Calu3 (cell line): ENCODE results near the gene WDR81. TPM values are rescaled to one million over a fixed set of nuclear protein-coding genes. Genes with fewer than 3 reads are reported as not detected.

Experiments used
- BruUV-seq: library from RNA; stranded (reverse); fragments of 400-500 nt; replicated peaks from 2 replicates; lab custom pipeline; 2021; lab: Mats Ljungman, UMichigan
- CTCF ChIA-PET: fragments of 300-600 bp; sonication (Branson Sonifier 250); formaldehyde crosslinking; loops from one replicate; lab custom pipeline; 2022; ENCODE audit warnings: antibody characterized with exemption; lab: Charles Lee
- DNase-seq: peaks from one replicate; pipeline ENCODE4 v3.0.0; 2022
- H3K27ac Mint-ChIP-seq: one replicate; pipeline ENCODE4 v1.8.0; 2022; ENCODE audit warnings: mixed read lengths; ENCODE audit not compliant: unreplicated experiment
- H3K27me3 Mint-ChIP-seq: one replicate; pipeline ENCODE4 v1.8.0; 2022; ENCODE audit warnings: mixed read lengths; ENCODE audit not compliant: unreplicated experiment
- H3K36me3 Mint-ChIP-seq: one replicate; pipeline ENCODE4 v1.8.0; 2022; ENCODE audit warnings: mild to moderate bottlenecking, moderate library complexity, mixed read lengths; ENCODE audit not compliant: insufficient read depth, unreplicated experiment
- H3K4me1 Mint-ChIP-seq: one replicate; pipeline ENCODE4 v1.8.0; 2022; ENCODE audit warnings: mild to moderate bottlenecking, low read depth, mixed read lengths; ENCODE audit not compliant: unreplicated experiment
- H3K4me3 Mint-ChIP-seq: one replicate; pipeline ENCODE4 v1.8.0; 2022; ENCODE audit warnings: mild to moderate bottlenecking, low read depth, moderate library complexity, mixed read lengths; ENCODE audit not compliant: unreplicated experiment
- H3K9me3 Mint-ChIP-seq: one replicate; pipeline ENCODE4 v1.8.0; 2022; ENCODE audit warnings: low read depth, mixed read lengths; ENCODE audit not compliant: unreplicated experiment
- intact Hi-C: fragments of 100-400 bp; cut with micrococcal nuclease; formaldehyde crosslinking; loops from one replicate; pipeline ENCODE4 v1.10.0; 2022; ENCODE audit not compliant: unreplicated experiment
- total RNA-seq: library from RNA; stranded (reverse); gene quantifications from 2 replicates; pipeline ENCODE4 v1.2.3, GENCODE V29; 2022
- TF ChIP-seq, protein P1 (sequence below): fragments of 200-600 bp; IDR thresholded peaks from one replicate; pipeline ENCODE4 v1.8.0; 2022; ENCODE audit warnings: antibody characterized with exemption; ENCODE audit not compliant: unreplicated experiment

WDR81 gene
- total RNA-seq, 1 experiment from 2014 or later, result 11.2 TPM

DNA sequence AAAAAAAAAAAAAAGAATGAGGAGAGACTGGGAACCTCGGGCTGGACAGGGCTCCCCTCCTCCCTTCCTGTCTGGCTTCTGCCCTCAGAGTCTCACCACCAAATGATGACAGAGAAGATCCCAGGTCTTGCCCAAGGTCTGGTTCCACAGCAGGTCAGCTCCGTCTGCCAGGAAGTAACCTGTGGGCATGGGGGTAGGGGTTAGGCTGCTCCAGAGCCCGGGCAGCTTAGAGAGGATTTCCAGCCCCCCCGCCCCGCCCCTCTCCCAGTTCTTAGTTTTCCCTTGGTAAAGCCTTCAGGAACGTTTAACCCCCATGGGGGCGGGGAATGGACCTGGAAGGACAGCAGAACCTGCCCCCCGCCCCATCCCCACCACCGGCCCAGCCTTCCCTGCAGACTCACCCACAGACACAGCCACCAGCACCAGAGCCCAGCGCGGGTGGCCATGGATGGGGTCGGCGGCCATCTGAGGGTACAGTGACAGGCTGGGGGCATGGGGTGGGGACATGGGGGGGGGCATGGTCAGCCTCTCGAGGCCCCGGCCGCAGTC, 15.0 kb upstream of the WDR81 start:
- DNase-seq, result no peak
- Mint-ChIP-seq H3K4me3 (peak overlapping the region; percentile 74), H3K4me1 (peaks cover 9% of the 10 kb centered on the region), H3K36me3 (peaks cover 57% of the 10 kb centered on the region), H3K27ac (no peak overlapping the region), H3K27me3 (peaks cover 17% of the 10 kb centered on the region), H3K9me3 (no peaks in the 10 kb centered on the region)
- TF ChIP-seq, protein P1, sequence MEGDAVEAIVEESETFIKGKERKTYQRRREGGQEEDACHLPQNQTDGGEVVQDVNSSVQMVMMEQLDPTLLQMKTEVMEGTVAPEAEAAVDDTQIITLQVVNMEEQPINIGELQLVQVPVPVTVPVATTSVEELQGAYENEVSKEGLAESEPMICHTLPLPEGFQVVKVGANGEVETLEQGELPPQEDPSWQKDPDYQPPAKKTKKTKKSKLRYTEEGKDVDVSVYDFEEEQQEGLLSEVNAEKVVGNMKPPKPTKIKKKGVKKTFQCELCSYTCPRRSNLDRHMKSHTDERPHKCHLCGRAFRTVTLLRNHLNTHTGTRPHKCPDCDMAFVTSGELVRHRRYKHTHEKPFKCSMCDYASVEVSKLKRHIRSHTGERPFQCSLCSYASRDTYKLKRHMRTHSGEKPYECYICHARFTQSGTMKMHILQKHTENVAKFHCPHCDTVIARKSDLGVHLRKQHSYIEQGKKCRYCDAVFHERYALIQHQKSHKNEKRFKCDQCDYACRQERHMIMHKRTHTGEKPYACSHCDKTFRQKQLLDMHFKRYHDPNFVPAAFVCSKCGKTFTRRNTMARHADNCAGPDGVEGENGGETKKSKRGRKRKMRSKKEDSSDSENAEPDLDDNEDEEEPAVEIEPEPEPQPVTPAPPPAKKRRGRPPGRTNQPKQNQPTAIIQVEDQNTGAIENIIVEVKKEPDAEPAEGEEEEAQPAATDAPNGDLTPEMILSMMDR, result no peak
- intact Hi-C loops, result no loop called here
- no TSS peak for BruUV-seq
- CTCF ChIA-PET, result interaction anchor here (0.7 kb wide), 1 partner anchor 8 kb away, joined by 7 read pairs; no protein-coding TSS in a partner anchor

DNA sequence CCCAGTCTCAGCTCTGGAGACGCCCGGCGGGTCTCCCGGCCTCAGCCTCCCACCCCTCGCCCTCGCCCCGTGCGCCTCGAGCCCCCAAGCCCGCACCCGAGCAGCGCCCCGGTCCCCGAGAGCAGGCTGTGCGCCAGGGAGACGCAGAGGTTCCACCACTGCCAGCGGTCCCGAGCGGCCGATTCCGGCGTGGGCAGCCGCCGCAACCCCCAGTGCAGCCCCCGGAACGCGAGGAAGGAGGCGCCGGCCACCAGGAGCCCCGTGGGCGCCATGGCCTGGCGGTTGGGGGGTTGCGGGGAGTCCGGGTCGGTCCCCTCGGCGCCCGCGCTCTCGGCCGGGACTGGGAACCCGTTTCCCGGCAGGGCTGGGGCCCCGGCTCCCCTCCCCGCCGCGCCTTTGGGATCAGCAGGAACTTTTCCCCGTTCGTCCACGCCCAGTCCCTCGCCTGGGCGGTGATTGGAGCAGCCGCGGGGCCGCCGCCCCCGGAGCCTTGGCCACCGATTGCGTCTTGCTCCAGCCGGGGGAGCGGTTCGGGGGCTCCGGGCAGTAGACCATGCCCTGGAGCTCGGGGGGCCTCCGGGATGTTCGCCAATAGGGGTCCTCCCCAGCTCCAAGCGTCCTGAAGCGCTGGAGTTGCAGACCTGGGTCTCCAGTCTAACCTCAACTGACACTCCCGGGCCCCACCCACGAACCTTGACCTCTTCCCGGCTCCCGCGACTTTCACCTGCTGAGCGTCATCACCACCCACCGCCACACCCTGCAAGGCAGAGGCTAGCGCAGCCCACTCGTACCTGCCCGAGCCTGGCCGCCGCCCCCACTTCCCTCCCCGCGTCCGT, 14.3 kb upstream of the WDR81 start, which contains the start of gene TLCD2:
Gene TLCD2, minus strand, starts transcription at position 407 of the 836 bp plus-strand sequence. Its CDS starts 135 bp downstream, at position 272.
- Mint-ChIP-seq H3K4me1 (peaks cover 9% of the 10 kb centered on the region), H3K36me3 (peaks cover 60% of the 10 kb centered on the region), H3K9me3 (no peaks in the 10 kb centered on the region), H3K27ac (peak within 1 kb of the TSS; percentile 63), H3K27me3 (peaks cover 9% of the 10 kb centered on the region), H3K4me3 (peak within 1 kb of the TSS; percentile 74)
- intact Hi-C loops, result no loop called here
- BruUV-seq, result no TSS peak
- TF ChIP-seq, protein P1, result no peak
- DNase-seq, result peak; percentile 75
- CTCF ChIA-PET, result no interaction called here

DNA sequence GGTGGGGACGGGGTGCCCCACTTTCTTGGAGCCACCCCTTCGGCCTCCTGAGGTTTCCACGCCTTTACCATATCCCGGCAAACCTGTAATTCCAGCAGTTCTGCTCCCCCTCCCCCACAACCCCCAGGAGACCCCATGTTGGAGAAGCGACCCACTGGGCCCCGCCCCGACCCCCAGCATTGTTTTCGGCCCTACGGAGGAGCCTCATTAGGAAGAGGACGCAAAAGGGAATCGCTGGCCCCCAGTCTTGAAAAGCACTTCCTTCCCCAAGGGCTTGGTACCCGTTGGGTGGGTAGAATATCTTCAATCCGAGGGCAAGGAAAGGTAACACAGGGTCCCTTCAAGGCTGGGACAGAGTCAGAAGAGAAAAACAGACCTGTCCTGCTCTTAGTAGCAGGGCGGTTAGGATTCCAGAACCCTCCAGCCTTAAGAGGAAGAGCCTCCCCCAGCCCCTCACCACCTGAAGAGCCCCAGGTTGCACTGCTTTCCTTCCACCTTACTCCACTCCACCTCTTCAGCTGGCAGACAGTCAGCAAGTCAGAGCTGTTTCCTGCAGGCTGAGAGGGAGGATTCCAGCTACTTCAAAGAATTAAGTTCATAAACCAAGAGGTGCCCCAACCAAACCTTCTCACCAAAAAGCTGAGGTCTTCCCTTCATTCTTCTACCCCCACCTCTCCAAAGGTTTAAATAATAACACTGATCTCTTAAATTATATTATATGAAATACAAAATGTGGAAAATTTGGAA, 13.5 kb upstream of the WDR81 start:
- Mint-ChIP-seq H3K4me3 (peak overlapping the region; percentile 74), H3K9me3 (no peaks in the 10 kb centered on the region), H3K36me3 (peaks cover 66% of the 10 kb centered on the region), H3K4me1 (peaks cover 9% of the 10 kb centered on the region), H3K27me3 (peaks cover 2% of the 10 kb centered on the region), H3K27ac (peak overlapping the region; percentile 63)
- TF ChIP-seq, protein P1, result no peak
- intact Hi-C loops, result no loop called here
- CTCF ChIA-PET, result no interaction called here
- BruUV-seq, result no TSS peak
- no peak for DNase-seq

DNA sequence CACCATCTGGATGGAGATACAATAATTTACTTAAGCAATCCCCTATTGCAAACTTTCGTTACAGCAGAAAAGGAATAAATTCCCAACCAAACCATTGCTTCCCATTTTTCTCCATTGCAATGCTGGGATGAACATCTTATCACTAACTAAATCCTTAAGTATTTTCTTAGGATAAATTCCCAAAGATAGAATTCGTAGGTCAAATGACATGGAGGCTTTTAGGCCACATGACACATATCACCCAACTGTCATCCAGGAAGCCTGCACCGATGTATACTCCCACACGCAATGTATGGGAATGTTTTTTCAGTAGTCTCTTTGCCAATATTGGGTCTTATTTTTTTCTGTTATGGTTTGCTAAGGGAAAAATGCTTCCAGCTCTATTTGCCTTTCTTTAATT, 12.7 kb upstream of the WDR81 start:
- BruUV-seq, result no TSS peak
- peaks cover 9% of the 10 kb centered on the region for H3K4me1 Mint-ChIP-seq
- no peak for DNase-seq
- CTCF ChIA-PET, result no interaction called here
- intact Hi-C loops, result no loop called here
- peak overlapping the region; percentile 63 for H3K27ac Mint-ChIP-seq
- peaks cover 74% of the 10 kb centered on the region for H3K36me3 Mint-ChIP-seq
- H3K4me3 Mint-ChIP-seq, result peak overlapping the region; percentile 74
- TF ChIP-seq, protein P1, result no peak
- no peaks in the 10 kb centered on the region for H3K9me3 Mint-ChIP-seq
- H3K27me3 Mint-ChIP-seq, result no peaks in the 10 kb centered on the region
